Activated T-cell treated with anti-CD3 and anti-CD28 coated beads for 4 hours (primary cell): ENCODE results near the gene TRMT6.

Experiments
- DNase-seq: peaks from one replicate; pipeline ENCODE4 v3.0.0-alpha.2; 2020

Gene TRMT6

DNA sequence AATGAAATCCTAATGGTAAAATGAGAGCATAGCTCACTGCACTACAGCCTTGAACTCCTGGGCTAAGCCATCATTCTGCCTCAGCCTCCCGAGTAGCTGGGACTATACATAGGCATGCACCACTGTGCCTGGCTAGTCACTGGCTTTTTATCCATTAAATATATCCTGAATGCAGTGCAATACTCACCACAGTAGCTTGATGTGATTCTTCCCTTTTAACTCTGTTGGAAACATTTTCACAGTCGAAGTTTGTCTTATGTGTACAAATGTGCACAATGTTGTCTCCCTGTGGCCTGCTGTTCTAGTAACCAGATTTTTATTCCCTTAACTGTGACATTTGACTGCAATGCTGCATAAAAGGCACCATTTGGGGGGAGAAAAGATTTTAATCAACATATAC lies 56.7 kb downstream of the TRMT6 start:
- DNase-seq: no peak

DNA sequence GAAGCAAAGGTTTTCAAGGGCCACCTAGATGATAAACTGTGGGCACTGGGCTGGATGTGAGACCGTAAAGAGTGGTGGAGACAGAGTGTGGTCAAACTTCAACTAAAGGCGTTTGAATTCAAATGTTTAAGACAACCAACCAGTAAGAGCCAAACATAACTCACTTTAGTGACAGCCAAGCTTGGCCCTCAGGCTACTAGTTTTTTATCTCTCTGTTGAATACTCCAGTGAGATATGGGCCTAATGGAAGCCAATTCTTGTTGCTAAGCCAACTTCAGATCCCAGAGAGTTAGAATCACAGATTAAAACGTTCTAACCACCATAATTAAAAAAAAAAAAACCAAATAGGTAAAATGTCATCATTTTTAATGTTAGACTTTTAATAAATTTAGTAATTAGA lies 57.3 kb downstream of the TRMT6 start:
- DNase-seq: no peak

DNA sequence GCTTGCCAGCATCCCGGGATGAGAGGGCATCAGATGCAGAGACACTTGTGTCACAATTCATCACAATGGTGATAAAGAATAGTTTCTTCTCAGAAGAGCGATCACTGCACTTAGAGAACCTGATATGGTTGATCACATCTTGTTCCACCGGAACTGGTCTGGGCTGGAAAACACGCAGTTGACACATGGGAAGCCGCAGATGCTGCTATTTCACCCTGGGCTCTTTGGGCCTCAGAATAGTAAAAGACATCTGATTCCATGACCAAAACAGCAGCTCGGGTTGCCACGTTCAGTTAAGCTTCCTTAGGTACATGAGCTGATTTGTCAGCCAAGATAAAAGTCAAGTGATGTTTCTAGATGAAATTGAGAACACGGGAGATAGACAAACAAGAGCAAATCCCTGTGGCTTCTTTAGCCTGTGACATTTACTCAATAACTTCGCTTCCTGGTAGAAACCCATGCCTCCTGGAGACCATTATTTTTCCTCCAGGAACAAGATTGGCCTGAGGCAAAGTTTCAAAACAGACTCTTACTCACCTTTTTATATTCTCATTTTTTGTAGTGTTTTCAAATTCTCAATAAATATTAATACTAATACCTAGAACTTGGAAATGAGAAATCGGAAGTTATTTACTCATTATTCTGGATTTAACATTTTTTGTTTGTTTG lies 59.4 kb downstream of the TRMT6 start:
- no peak for DNase-seq

DNA sequence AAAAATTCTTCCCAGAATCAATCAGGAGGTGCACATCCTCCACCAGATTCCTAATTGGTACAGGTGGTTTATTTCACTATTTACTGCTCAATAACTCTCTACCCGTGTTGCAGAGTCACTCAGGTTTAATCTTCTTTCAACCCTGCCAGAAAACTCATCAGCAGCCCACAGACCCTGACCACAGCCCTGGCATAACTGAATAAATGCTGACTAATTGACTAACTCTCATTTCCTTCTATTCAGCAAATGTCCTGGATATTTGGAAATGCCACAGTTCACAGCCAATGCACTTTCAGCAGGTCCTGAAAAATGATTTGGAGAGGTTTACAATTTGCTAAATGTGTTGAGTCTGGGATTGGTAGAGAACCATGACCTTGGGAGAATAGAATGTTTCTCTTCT lies 62.3 kb downstream of the TRMT6 start:
- DNase-seq: no peak

DNA sequence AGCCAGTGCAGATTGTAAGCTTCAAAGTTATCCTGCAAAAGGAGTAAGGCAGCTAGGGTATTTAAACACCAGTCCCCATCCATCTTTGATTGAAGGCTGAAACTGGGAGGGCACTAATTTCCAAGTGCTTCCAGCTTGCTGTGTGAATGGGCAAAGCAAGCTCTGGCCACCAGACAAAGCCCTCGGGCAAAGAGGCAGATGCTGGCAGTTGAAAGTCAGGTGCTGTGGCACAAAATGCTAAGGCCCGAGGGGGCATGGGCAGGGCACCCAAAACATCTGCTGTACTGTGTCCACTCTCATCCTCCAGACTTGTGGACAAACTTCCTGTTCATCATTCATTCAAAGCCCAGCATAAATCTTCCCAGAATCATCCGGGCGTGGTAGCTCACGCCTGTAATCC lies 62.9 kb downstream of the TRMT6 start:
- no peak for DNase-seq
